COR-L47 (cell line): ENCODE measurements around the gene APLNR.
"Not testable (repeated sequence)": the region's sequence is repeated elsewhere in the genome, so short reads cannot be mapped to it uniquely, and the experiment has no call there.

Source experiments
- DNase-seq: peaks from one replicate; lab custom pipeline; 2025; lab: John Stamatoyannopoulos, UW

APLNR gene

DNA sequence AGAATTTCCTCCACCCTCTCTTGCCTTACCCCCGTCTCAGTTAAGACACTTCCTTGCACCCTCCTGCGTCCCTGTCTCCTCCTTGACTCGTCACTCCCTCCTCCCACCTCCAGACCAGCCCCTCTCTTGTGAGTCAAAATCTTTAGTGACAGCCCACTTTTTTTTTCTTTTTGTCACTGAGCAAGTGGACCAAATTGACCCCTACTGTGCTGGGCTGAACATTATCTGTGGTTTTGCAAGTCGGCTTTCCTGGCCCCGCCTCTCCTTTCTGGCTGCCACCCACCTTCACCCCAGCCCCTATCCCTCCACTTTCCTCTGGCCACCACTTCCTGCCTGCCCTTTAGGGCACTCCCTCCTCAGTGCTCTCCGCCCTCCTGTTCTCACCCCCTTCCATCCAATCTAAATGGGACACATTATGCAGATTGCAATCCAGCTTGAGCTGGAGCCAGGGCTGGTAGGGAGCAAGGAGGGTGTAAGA is at the start of gene APLNR:
Gene APLNR, minus strand, starts transcription at position 47 of the 478 bp plus-strand sequence. CDS start 246 bp downstream, outside the sequence.
- DNase-seq, result no peak

GRCh38 chr11:57283231-57283990 is 46.4 kb upstream of the APLNR start:
- no peak for DNase-seq

- DNase-seq, result not testable (repeated sequence)
Observed at GRCh38 chr11:57281546-57281945, 44.5 kb upstream of the APLNR start.

DNA sequence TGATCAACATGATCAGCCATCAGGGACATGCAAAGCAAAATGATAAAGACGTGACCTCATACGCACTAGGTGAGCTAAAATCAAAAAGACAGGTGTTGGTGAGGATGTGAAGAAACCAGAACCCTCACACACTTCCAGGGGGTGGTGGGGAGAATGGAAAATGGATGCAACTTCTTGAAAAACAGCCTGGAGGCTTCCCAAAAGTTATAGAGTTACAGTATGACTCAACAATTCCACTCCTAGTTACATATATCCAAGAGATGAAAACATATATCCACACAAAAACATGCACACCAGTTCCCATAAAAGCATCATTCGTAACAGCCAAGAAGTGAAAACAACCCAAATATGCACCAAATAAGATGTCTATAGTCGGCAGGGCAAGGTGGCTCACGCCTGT is 42.1 kb upstream of the APLNR start:
- DNase-seq, result no peak

GRCh38 chr11:57278721-57279095 is 41.7 kb upstream of the APLNR start:
- DNase-seq, result no peak

GRCh38 chr11:57277845-57278720 is 41.0 kb upstream of the APLNR start:
- peak; percentile 46 for DNase-seq

GRCh38 chr11:57276971-57277675 is 40.1 kb upstream of the APLNR start:
- DNase-seq, result no peak

GRCh38 chr11:57276169-57276970 is 39.3 kb upstream of the APLNR start:
- no peak for DNase-seq

GRCh38 chr11:57275582-57275981 is 38.5 kb upstream of the APLNR start:
- no peak for DNase-seq

GRCh38 chr11:57274904-57275498 is 38.0 kb upstream of the APLNR start:
- DNase-seq, result no peak

DNA sequence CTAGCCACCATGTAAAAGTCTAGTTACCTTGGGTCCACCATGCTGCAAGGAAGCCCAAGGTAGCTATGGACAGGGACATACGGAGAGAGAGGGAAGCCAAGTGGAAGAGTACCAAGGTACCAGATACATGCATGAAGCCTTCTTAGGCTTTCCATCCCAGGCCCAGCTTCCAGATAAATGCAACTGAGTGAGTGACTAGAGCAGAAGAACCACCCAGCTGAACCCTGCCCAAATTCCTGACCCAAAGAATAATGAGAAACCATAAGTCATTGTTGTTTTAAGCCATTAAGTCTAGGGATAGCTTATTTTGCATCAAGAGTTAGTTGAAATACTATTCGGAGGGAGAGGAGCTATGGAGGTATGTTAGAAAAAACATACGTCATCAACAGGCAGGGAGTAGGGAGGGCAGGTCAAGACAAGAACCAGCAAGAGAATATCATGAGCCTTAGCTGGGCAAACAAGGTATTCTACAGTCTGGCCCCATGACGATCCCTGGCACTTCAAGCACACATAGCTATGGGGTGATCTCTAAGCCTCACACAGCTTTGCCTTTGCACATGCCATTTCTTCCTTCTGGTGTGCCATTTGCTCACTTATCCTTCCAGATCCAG is 36.5 kb upstream of the APLNR start:
- DNase-seq, result no peak

DNA sequence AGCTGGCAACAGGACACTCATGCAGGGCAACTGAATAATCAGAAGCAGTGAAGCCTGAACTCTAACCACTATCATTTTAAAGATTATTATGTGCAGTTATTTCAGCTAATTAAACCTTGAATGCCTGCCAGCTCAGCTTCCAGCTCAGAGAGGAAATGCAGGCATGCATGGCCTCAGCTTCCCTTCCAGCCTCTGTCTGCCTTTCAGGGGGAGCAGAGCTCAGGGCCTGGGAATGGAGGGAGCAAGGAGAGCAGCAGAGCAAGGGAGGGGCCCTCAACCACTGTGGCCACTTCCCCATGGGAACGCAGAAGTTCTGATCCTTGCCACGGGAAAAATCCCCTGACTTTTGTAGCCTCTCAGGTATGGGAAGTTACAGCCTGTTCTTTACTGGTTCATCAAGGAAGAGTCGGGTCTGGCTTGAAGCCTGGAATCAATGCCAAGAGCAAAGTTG is 32.5 kb upstream of the APLNR start:
- peak; percentile 72 for DNase-seq

- DNase-seq, result no peak
Observed at GRCh38 chr11:57266157-57266556, 29.1 kb upstream of the APLNR start.

DNA sequence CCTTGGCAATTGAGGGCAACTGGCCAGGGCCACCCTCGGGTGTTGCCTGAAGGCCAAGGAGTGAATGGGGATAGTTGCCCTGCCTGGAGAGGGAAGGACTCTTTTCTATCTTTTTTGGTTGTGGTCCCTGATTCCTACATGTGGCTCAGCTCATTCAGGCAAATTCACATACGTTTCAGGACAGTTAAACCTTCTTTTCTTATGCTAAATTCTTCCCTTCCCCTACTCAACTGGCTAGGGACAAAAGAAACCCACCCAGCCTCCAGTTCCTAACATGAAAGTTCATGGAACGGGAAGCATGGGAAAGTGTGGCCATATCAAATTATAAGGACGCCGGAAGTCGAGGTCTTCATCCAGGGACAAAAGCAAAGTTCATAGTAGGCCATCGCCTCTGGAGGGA is 26.3 kb upstream of the APLNR start:
- no peak for DNase-seq

GRCh38 chr11:57262157-57262556 is 25.1 kb upstream of the APLNR start:
- no peak for DNase-seq

DNA sequence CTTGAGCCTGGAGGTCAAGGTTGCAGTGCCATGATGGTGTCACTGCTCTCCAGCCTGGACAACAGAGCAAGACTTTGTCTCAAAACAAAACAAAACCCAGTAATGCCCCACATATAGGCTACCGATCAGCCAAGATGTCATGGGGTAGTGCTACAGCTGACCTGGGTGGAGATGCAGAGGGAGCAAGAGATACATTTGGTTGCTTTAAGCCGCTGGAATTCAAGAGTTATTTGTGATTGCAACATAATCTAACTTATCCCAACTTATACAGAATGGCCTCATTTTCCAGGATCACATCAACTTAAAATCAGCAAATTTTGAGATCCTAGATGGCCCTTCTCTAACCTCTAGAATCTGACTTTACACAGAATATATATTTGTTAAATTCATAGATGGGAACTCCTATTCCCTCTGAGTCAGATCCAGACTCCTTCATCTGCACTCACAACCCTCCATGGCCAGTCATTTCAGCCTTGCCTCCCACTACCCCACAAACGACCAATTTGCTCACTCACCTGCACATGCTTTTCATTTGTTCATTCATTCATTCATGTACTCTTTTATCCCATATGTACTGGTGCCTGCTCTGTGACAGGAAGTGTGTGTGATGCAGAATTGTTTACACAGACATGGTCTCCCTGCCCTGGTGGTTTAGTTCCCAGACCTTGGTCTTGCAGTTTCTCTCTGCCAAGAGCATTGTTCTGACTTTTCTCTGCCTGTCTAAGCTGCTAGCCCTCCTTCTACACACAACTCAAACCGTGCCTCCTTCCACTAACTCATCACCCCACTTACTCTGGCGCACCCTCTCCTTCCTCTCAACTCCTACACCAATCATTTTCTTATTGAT is 24.1 kb upstream of the APLNR start:
- DNase-seq, result no peak

DNA sequence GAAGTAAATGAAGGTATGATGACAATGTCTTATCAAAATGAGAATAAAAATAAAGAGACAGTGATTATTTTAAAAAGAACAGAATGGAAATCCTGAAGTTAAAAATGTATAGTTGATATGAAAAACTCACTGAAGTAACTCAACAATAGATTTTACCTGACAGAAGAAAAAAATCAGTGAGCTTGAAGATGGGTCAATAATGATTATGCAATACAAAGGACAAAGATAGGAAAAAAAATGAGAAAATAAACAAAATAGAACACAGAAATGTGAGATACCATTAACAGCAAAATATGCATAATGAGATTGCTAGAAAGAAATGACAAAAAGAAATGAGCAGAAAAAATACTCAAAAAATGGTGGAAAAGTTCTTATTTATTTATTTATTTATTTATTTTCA is 19.1 kb upstream of the APLNR start:
- no peak for DNase-seq

GRCh38 chr11:57255618-57256017 is 18.6 kb upstream of the APLNR start:
- DNase-seq, result no peak

GRCh38 chr11:57254631-57255030 is 17.6 kb upstream of the APLNR start:
- DNase-seq, result no peak
